Gastrocnemius medialis (tissue), 4 donors: Measurements from ENCODE around the gene IFNA6. TPM values are rescaled to one million over a fixed set of nuclear protein-coding genes. Genes with fewer than 3 reads are reported as not detected.
"Not testable (repeated sequence)": the region's sequence is repeated elsewhere in the genome, so short reads cannot be mapped to it uniquely, and the experiment has no call there.

ENCODE experiments used
- ATAC-seq, 2 donors: fragments of 150-250 bp; one replicate each; pipeline ENCODE4 v1.9.1; 2016
- DNase-seq, 2 donors: peaks; one replicate each; pipeline ENCODE4 v3.0.0-alpha.2; 2019
- H3K27ac ChIP-seq, 4 donors: fragments of 200-600 bp; sonication (generic); 1 replicate in 1 of 4; 2 replicates in 3 of 4; pipeline ENCODE4 v1.5.1; 2016 to 2018; ENCODE audit warnings: mild to moderate bottlenecking in 2 of 4, moderate library complexity in 1 of 4
- H3K27me3 ChIP-seq, 3 donors: fragments of 200-600 bp; sonication (generic) in 2 of 3; 1 replicate in 1 of 3; 2 replicates in 2 of 3; pipeline versions ENCODE4 v1.5.1 to v1.6.0; 2016 to 2019; ENCODE audit warnings: mild to moderate bottlenecking in 1 of 3, moderate library complexity in 1 of 3
- H3K36me3 ChIP-seq, 2 donors: fragments of 200-600 bp; sonication (generic) in 1 of 2; one replicate each; pipeline ENCODE4 v1.5.1; 2017 to 2018
- H3K4me1 ChIP-seq, 2 donors: fragments of 200-600 bp; sonication (generic) in 1 of 2; one replicate each; pipeline ENCODE4 v1.5.1; 2016 to 2017; ENCODE audit warnings: mild to moderate bottlenecking in 2 of 2
- H3K4me3 ChIP-seq, 4 donors: fragments of 200-600 bp; sonication (generic) in 3 of 4; 1 replicate in 1 of 4; 2 replicates in 3 of 4; pipeline ENCODE4 v1.5.1; 2016 to 2019; ENCODE audit warnings: mild to moderate bottlenecking in 2 of 4
- H3K9me3 ChIP-seq, 3 donors: fragments of 200-600 bp; sonication (generic) in 2 of 3; 1 replicate in 1 of 3; 2 replicates in 2 of 3; pipeline ENCODE4 v1.5.1; 2016 to 2019
- POLR2A ChIP-seq, 2 donors: fragments of 450-650 bp; IDR thresholded peaks; one replicate each; pipeline ENCODE4 v1.6.1; 2017; ENCODE audit warnings: antibody characterized with exemption in 2 of 2, mild to moderate bottlenecking in 2 of 2, moderate library complexity in 2 of 2
- in situ Hi-C, 4 donors: fragments of 200-750 bp; cut with MboI; loops; one replicate each; pipeline versions ENCODE4 v1.15.0 to v1.8.0; 2017; ENCODE audit warnings: low sequenced_read_pairs in 4 of 4
- intact Hi-C: fragments of 100-400 bp; cut with DNase I; formaldehyde crosslinking; loops from one replicate; pipeline ENCODE4 v1.15.1; 2023; ENCODE audit warnings: low total_unique reads
- total RNA-seq, 4 donors: library from RNA; depleted of rRNA; stranded (reverse); fragments of >200 nt; gene quantifications; one replicate each; pipeline versions ENCODE4 v1.1.0 to v1.2.3, GENCODE V29; 2016
- TF ChIP-seq, protein P1 (sequence below), 5 experiments: fragments of 450-650 bp in 3 of 5; fragments of 200-600 bp in 2 of 5; sonication (generic) in 2 of 5; IDR thresholded peaks in 4 of 5; conservative IDR thresholded peaks in 1 of 5; 1 replicate in 4 of 5; 2 replicates in 1 of 5; pipeline ENCODE4 v1.5.1; 2016 to 2019; ENCODE audit warnings: antibody characterized with exemption in 5 of 5, mild to moderate bottlenecking in 3 of 5, moderate library complexity in 3 of 5

Gene IFNA6
- total RNA-seq, 4 donors from 2014 or later, result not detected

DNA sequence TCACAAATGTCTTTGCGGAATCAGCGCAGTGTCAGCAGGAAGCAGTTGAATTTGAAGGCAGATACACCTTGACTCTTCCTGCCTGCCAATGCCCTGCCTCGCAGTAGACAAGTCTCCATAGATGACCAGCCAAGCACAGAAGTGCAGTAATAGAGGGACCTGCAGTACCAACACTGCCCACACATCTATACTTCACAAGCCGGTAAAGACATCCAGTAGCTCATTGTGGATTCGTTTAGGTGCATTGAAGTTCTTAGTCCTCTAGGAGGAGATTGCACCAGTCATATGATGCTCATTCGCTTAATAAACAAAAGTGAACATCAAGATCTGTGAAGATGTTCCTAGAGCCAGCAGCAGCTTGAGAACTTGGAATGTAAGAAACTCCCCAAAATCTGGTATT, 41.6 kb upstream of the IFNA6 start:
- H3K27me3 ChIP-seq, result peaks cover 4 to 6% (median 5%) of the 10 kb centered on the region in 3 donors
- TF ChIP-seq, protein P1, sequence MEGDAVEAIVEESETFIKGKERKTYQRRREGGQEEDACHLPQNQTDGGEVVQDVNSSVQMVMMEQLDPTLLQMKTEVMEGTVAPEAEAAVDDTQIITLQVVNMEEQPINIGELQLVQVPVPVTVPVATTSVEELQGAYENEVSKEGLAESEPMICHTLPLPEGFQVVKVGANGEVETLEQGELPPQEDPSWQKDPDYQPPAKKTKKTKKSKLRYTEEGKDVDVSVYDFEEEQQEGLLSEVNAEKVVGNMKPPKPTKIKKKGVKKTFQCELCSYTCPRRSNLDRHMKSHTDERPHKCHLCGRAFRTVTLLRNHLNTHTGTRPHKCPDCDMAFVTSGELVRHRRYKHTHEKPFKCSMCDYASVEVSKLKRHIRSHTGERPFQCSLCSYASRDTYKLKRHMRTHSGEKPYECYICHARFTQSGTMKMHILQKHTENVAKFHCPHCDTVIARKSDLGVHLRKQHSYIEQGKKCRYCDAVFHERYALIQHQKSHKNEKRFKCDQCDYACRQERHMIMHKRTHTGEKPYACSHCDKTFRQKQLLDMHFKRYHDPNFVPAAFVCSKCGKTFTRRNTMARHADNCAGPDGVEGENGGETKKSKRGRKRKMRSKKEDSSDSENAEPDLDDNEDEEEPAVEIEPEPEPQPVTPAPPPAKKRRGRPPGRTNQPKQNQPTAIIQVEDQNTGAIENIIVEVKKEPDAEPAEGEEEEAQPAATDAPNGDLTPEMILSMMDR (IDR thresholded peaks at IDR 0.05 in 4 of 5, conservative IDR thresholded peaks at IDR 0.05 in 1 of 5), result peak in 1 of 5 experiments; percentile 16
- no peak for TF ChIP-seq POLR2A (IDR thresholded peaks at IDR 0.05)
- H3K27ac ChIP-seq, result no peak overlapping the region
- intact Hi-C loops, result no loop called here
- no peaks in the 10 kb centered on the region for H3K4me1 ChIP-seq
- DNase-seq, result no peak
- no peaks in the 10 kb centered on the region for H3K36me3 ChIP-seq
- no peak for ATAC-seq
- H3K4me3 ChIP-seq, result no peak overlapping the region
- in situ Hi-C loops, result loop anchor here in 3 of 4 donors (5.0 to 10.0 kb wide), 3 partner anchors 65 to 70 kb away; no protein-coding TSS in a partner anchor
- H3K9me3 ChIP-seq, result no peaks in the 10 kb centered on the region

GRCh38 chr9:21385131-21385670, 34.5 kb upstream of the IFNA6 start, which contains the start of gene IFNA2:
Gene IFNA2, minus strand, starts transcription at chr9:21385398. Its CDS starts 69 bp downstream, at chr9:21385329.
- H3K27me3 ChIP-seq, result peaks cover 0 to 11% (median 7%) of the 10 kb centered on the region in 3 donors
- no peaks in the 10 kb centered on the region for H3K9me3 ChIP-seq
- H3K4me3 ChIP-seq, result no peak within 1 kb of the TSS
- DNase-seq (no peak), ATAC-seq (no peak)
- no peak for TF ChIP-seq POLR2A (IDR thresholded peaks at IDR 0.05)
- TF ChIP-seq, protein P1 (IDR thresholded peaks at IDR 0.05 in 4 of 5, conservative IDR thresholded peaks at IDR 0.05 in 1 of 5), result no peak
- intact Hi-C loops, result no loop called here
- no peak within 1 kb of the TSS for H3K27ac ChIP-seq
- in situ Hi-C loops, result no loop called here
- no peaks in the 10 kb centered on the region for H3K4me1 ChIP-seq
- no peaks in the 10 kb centered on the region for H3K36me3 ChIP-seq

DNA sequence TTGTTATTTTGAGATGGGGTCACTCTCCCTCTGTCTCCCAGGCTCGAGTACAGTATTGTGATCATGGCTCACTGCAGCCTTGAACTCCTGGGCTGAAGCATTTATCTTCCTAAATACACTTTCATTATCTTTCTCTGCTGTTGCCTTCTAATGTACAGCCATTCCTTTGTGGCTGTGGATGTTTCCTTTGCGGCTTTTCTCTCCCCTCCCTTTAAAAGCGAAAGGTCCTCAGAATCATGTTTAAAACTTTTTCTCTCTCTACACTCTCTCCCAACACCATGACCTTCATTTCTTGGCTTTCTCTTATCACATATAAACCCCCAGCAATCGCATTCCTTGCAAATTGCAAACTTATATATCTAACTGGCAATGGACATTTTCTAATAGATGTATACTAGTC, 32.9 kb upstream of the IFNA6 start:
- Histone ChIP-seq H3K4me3 (no peak overlapping the region), H3K27me3 (peaks cover 0 to 11% (median 7%) of the 10 kb centered on the region in 3 donors), H3K36me3 (no peaks in the 10 kb centered on the region), H3K9me3 (no peaks in the 10 kb centered on the region), H3K4me1 (no peaks in the 10 kb centered on the region), H3K27ac (no peak overlapping the region)
- intact Hi-C loops (no loop called here), in situ Hi-C loops (no loop called here)
- TF ChIP-seq, protein P1 (IDR thresholded peaks at IDR 0.05 in 4 of 5, conservative IDR thresholded peaks at IDR 0.05 in 1 of 5), result no peak
- no peak for TF ChIP-seq POLR2A (IDR thresholded peaks at IDR 0.05)
- DNase-seq, result no peak
- ATAC-seq, result no peak

DNA sequence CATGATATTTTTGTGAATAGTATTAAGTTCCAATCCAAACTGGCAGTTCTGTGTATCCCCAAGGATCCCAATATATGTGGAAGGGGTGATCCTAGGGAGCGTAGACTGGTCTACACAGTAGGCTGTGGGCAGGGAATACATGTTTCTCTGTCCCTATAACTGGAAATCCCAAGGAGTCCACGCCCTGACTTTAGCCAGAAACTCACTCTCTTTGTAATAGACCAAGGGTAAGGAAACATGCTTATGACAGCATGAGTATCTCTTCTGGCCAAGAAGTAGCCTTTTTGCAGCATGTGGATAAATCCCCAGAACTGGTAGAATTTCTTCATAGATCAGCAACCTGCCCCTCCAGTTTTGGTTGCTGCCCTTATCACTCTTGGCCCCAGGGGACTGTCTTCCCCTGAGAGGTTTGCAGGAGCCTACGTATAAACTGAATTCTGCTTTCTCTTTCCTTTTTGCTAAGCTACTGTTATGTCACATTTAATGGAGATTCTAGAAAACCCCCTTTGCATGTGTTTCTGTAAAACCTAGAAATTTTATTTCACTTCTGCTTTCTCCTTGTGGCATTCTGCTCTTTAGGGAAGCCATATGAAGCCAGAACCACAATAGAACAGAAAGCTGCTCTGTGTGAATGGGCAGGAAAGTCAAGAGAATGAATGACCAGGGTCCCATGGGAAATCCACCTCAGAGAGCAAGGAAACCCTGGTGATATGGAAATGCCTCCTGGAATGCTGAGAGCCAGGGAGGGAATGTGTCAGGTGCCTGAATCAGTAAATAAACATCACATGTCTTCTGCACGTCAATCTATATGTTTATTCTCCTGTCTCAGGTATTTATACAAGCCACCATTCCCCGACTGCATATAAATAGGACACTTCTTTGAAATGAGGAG, 31.0 kb upstream of the IFNA6 start:
- Histone ChIP-seq H3K4me1 (no peaks in the 10 kb centered on the region), H3K4me3 (no peak overlapping the region), H3K27me3 (peaks cover 0 to 11% (median 5%) of the 10 kb centered on the region in 3 donors), H3K27ac (no peak overlapping the region), H3K9me3 (no peaks in the 10 kb centered on the region), H3K36me3 (no peaks in the 10 kb centered on the region)
- no peak for TF ChIP-seq POLR2A (IDR thresholded peaks at IDR 0.05)
- TF ChIP-seq, protein P1 (IDR thresholded peaks at IDR 0.05 in 4 of 5, conservative IDR thresholded peaks at IDR 0.05 in 1 of 5), result no peak
- ATAC-seq, result no peak
- in situ Hi-C loops (no loop called here), intact Hi-C loops (loop anchor here (1.0 kb wide), 1 partner anchor 40 kb away; no protein-coding TSS in a partner anchor)
- no peak for DNase-seq

DNA sequence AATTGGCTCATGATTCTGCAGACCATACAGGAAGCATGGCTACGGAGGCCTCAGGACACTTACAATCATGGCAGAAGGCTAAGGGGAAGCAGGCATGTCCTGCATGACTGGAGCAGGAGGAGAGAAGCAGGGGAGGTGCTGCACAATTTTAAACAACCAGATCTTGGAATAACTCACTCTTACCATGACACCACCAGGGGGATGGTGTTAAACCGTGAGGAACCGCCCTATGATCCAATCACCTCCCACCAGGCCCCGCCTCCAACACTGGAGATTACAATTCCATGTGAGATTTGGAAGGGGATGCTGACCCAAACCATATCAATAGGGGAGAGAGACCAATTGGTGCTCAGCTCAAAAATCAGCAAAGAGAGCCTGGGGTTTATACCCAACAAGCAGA, 20.8 kb upstream of the IFNA6 start:
- H3K36me3 ChIP-seq, H3K27ac ChIP-seq, DNase-seq, H3K4me1 ChIP-seq, H3K4me3 ChIP-seq, H3K9me3 ChIP-seq, H3K27me3 ChIP-seq, in situ Hi-C loops, intact Hi-C loops, ATAC-seq: not testable (repeated sequence)
